K562 (cell line): ENCODE results near the gene SLC4A2. TPM values are rescaled to one million over a fixed set of nuclear protein-coding genes. Genes with fewer than 3 reads are reported as not detected.

ENCODE experiments used
- CHD1 ChIP-seq: fragments of 200-600 bp; sonication (generic); IDR thresholded peaks from one replicate; pipeline ENCODE4 v1.6.1; 2012; ENCODE audit warnings: mild to moderate bottlenecking, moderate library complexity, low read length, inconsistent platforms
- CREBBP ChIP-seq: IDR thresholded peaks from one replicate; pipeline ENCODE4 v1.6.1; 2012; ENCODE audit warnings: low read depth, mild to moderate bottlenecking, control low read depth, inconsistent platforms, low read length
- DEAF1 ChIP-seq: fragments of 450-650 bp; formaldehyde crosslinking; IDR thresholded peaks from 2 replicates; pipeline ENCODE4 v1.4.0; 2020; ENCODE audit warnings: mild to moderate bottlenecking, moderate library complexity
- DPF2 ChIP-seq: fragments of 450-650 bp; IDR thresholded peaks from 2 replicates; pipeline ENCODE4 v1.6.1; 2016
- EZH2 ChIP-seq: IDR thresholded peaks from 2 replicates; pipeline ENCODE4 v1.6.1; 2012; ENCODE audit warnings: low read depth, mild to moderate bottlenecking, inconsistent platforms, low read length, borderline replicate concordance
- HEY1 ChIP-seq: fragments of 250-450 bp; sonication (Bioruptor Pico); IDR thresholded peaks from 2 replicates; pipeline ENCODE4 v1.5.0; 2020; ENCODE audit warnings: mild to moderate bottlenecking, moderate library complexity, borderline replicate concordance
- KAT8 ChIP-seq: fragments of 450-650 bp; IDR thresholded peaks from 2 replicates; pipeline ENCODE4 v1.6.1; 2016; ENCODE audit warnings: low read depth, mild to moderate bottlenecking
- MLLT1 ChIP-seq, 2 experiments: fragments of 450-650 bp; IDR thresholded peaks; 2 replicates each; pipeline ENCODE4 v1.6.1; 2016
- NCOA1 ChIP-seq: fragments of 450-650 bp; IDR thresholded peaks from 2 replicates; pipeline ENCODE4 v1.6.1; 2016; ENCODE audit warnings: low read depth
- PHTF2 ChIP-seq: fragments of 250-450 bp; sonication (Bioruptor Pico); IDR thresholded peaks from 2 replicates; pipeline ENCODE4 v1.5.0; 2021; ENCODE audit warnings: mild to moderate bottlenecking
- SETDB1 ChIP-seq: IDR thresholded peaks from one replicate; pipeline ENCODE4 v1.6.1; 2012; ENCODE audit warnings: low read length, control low read depth, inconsistent platforms
- STAT6 ChIP-seq: sonication (generic); formaldehyde crosslinking; IDR thresholded peaks from 2 replicates; pipeline ENCODE4 v1.8.1; 2023; ENCODE audit warnings: mild to moderate bottlenecking, missing genetic modification reagents
- VEZF1 ChIP-seq: fragments of 200-800 bp; sonication (Bioruptor generic); IDR thresholded peaks from 2 replicates; pipeline ENCODE4 v1.6.1; 2017; ENCODE audit warnings: missing genetic modification characterization, missing compliant biosample characterization
- ZNF277 ChIP-seq: fragments of 250-450 bp; sonication (Bioruptor Pico); IDR thresholded peaks from 2 replicates; pipeline ENCODE4 v1.8.0; 2022; ENCODE audit warnings: inconsistent platforms, mild to moderate bottlenecking, moderate library complexity, borderline replicate concordance
- polyA plus RNA-seq, 8 experiments: library from polyadenylated mRNA; depleted of rRNA in 4 of 8; stranded (reverse) in 5 of 8; unstranded in 3 of 8; fragments of >200 nt; fragmentation: Nextera tagmentation in 2 of 8; fragmentation: Illumina TruSeq in 1 of 8; extraction: Ambion mirVana in 2 of 8; extraction: Trizol in 1 of 8; gene quantifications; 2 replicates each; pipeline versions ENCODE4 v1.2.1 to v1.2.3, GENCODE V29; 2011 to 2014; ENCODE audit warnings: inconsistent platforms in 1 of 8, missing spikeins in 1 of 8
- total RNA-seq, 7 experiments: library from RNA; depleted of rRNA in 6 of 7; stranded (reverse); fragments of >200 nt in 6 of 7; fragmentation: Illumina TruSeq in 2 of 7; extraction: Trizol in 2 of 7; gene quantifications; 2 replicates each; pipeline versions ENCODE4 v1.2.1 to v1.2.3, GENCODE V29; 2011 to 2021; ENCODE audit warnings: low replicate concordance in 1 of 7

The SLC4A2 gene
- total and polyA plus RNA-seq, 9 of the 15 experiments (the other 6 are each of a cell fraction or from before 2014, with no cell fraction given): 11.4 to 375 (median 130) TPM

- TF ChIP-seq CHD1: peak; percentile 49
- TF ChIP-seq SETDB1: no peak
- TF ChIP-seq HEY1: no peak
- 0 out of 2 replicates have a peak, but pooled peaks have one; percentile 8 for TF ChIP-seq DEAF1 (CRISPR knock-in tag)
- TF ChIP-seq MLLT1 (IDR thresholded peaks at IDR 0.05): peak in 1 of 2 experiments; percentile 51; a peak in 1 of 4 replicates
- no peak for TF ChIP-seq EZH2
- peak; percentile 82 for TF ChIP-seq DPF2
- no peak for TF ChIP-seq ZNF277 (CRISPR knock-in tag)
- no peak for TF ChIP-seq PHTF2 (CRISPR knock-in tag)
- TF ChIP-seq NCOA1: 0 out of 2 replicates have a peak, but pooled peaks have one; percentile 18
- peak; percentile 97 for TF ChIP-seq VEZF1
- 0 out of 2 replicates have a peak, but pooled peaks have one; percentile 61 for TF ChIP-seq STAT6
- TF ChIP-seq KAT8: no peak
- no peak for TF ChIP-seq CREBBP
These were observed 26.6 kb downstream of the SLC4A2 start, which contains the start of gene AGAP3 (continued) for GRCh38 chr7:151085691-151086620.
